Stimulated activated naive B cell treated with anti-CD40 and anti-IgM and Interleukin-4, amounts not matched to agents 10 μg/mL and 1 μg/mL and 100 μg/mL, for 72 hours (primary cell): ENCODE measurements around the gene REM2.

Experiments
- ATAC-seq, 2 donors: fragments of 150-1000 bp; cut with Tn5 transposase; replicated peaks; 2 replicates each; pipeline ENCODE4 v1.10.0; 2021; ENCODE audit warnings: moderate library complexity in 1 of 2
- DNase-seq: peaks from one replicate; pipeline ENCODE4 v3.0.0; 2021
- H3K27ac Mint-ChIP-seq: one replicate; pipeline ENCODE4 v1.8.0; 2022; ENCODE audit warnings: mild to moderate bottlenecking, mixed read lengths
- H3K27me3 Mint-ChIP-seq, 2 donors: one replicate each; pipeline ENCODE4 v1.8.0; 2022; ENCODE audit warnings: mixed read lengths in 2 of 2
- H3K36me3 Mint-ChIP-seq, 2 donors: one replicate each; pipeline ENCODE4 v1.8.0; 2022; ENCODE audit warnings: mixed read lengths in 2 of 2, mild to moderate bottlenecking in 1 of 2
- H3K4me1 Mint-ChIP-seq, 2 donors: one replicate each; pipeline ENCODE4 v1.8.0; 2022; ENCODE audit warnings: mixed read lengths in 2 of 2, mild to moderate bottlenecking in 1 of 2
- H3K4me3 Mint-ChIP-seq, 2 donors: one replicate each; pipeline ENCODE4 v1.8.0; 2022; ENCODE audit warnings: mild to moderate bottlenecking in 2 of 2, mixed read lengths in 2 of 2, moderate library complexity in 1 of 2
- H3K9me3 Mint-ChIP-seq, 2 donors: one replicate each; pipeline ENCODE4 v1.8.0; 2022; ENCODE audit warnings: mixed read lengths in 2 of 2, mild to moderate bottlenecking in 1 of 2

Gene REM2

GRCh38 chr14:22932146-22932545 is 49.1 kb downstream of the REM2 start:
- no peak for ATAC-seq
- no peak overlapping the region for H3K27ac Mint-ChIP-seq
- H3K4me1 Mint-ChIP-seq, result peaks cover 0 to 9% of the 10 kb centered on the region in 2 donors
- H3K27me3 Mint-ChIP-seq, result no peaks in the 10 kb centered on the region
- H3K4me3 Mint-ChIP-seq, result no peak overlapping the region
- peaks cover 1 to 6% of the 10 kb centered on the region in 2 donors for H3K36me3 Mint-ChIP-seq
- H3K9me3 Mint-ChIP-seq, result no peaks in the 10 kb centered on the region
- no peak for DNase-seq

- Mint-ChIP-seq H3K9me3 (no peaks in the 10 kb centered on the region), H3K27me3 (no peaks in the 10 kb centered on the region), H3K4me3 (no peak overlapping the region), H3K27ac (no peak overlapping the region), H3K36me3 (peaks cover 2 to 11% of the 10 kb centered on the region in 2 donors), H3K4me1 (peaks cover 0 to 2% of the 10 kb centered on the region in 2 donors)
- DNase-seq (no peak), ATAC-seq (no peak)
Observed at GRCh38 chr14:22935156-22935555, 52.1 kb downstream of the REM2 start.
